Measurements from ENCODE around the gene STK32C. TPM values are rescaled to one million over a fixed set of nuclear protein-coding genes. Genes with fewer than 3 reads are reported as not detected.
"Not testable (repeated sequence)": the region's sequence is repeated elsewhere in the genome, so short reads cannot be mapped to it uniquely, and the experiment has no call there.

Gene STK32C
- total RNA-seq, 1 donor, result 6.7 TPM

DNA sequence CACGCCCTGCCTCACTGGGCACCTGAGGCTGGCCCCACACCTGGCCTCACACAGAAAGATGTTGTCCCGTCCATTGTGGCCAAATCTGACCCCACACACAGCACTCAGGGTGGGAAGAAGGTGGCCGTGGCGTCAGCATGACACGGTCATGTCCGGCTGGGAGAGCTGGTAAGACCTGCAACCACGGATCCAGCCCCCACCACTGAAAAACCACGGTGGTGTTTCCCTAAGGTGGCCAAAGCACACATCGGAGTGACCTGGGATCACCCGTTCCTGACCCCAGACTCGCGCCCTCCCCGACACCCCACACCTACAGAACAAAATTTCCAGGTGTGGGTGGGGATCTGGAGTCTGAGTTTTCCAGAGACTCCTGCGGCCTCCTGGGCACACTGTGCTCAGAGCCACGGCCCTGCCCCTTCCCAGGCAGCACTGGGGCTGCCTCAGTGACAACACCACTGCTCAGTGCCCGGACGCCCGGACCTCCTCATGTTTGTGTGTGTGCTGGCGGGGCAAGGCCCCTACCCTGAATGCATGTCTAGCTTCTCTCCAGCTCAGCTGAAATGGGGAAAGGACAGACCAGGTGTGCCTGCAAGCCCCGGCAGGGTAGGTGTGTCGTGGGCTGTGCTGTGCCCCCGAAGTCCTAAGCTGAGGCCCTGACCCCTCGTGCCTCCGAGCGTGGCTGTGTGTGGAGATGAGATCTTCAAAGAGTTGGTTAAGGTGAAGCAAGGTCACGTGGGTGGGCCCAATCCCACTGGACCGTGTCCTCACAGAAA is 36.1 kb downstream of the STK32C start:
- no peak for TF ChIP-seq CTCF (IDR thresholded peaks at IDR 0.05; ENCODE audit: insufficient read depth, low read length)
- no peak for DNase-seq (ENCODE audit: low read depth)
- no peak overlapping the region for H3K4me3 ChIP-seq (ENCODE audit: low read depth, low read length)

DNA sequence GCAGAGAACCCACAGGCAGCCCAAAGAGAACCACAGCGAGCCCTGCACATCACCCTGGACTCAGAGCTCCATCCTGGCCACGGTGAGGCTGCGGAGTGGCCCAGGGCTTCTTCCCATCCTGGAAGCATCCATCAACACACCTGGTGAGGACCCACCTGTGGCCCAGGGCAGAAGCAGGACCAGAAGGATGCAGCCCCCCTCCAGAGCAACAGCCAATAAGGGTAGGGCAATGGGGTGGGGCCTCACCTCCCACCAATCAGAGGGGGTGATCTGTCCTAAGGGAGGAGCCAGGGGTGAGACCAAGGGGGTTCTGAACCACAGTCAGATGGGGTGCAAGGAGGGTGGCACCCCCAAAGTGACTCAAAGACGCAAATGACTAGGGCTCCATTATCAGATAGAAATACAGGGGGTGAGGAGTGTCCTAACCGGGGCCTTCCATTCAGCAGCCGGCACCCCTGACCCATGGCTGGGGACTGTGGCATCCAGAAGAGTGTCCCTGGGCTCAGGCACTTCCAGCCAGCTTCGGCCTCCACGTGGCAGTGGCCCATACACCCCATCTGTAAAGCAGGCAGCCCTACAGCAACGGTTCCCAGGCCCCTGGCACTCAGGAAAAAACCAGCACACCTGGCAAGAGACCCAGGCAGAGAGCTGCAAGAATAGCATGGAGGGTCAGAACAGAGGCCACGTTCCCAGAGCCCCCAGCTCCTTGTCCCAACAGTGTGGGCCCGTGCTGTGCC is 36.9 kb downstream of the STK32C start:
- H3K4me3 ChIP-seq (ENCODE audit: low read depth, low read length), result no peak overlapping the region
- DNase-seq (ENCODE audit: low read depth), result no peak
- TF ChIP-seq CTCF (IDR thresholded peaks at IDR 0.05; ENCODE audit: insufficient read depth, low read length), result no peak

GRCh38 chr10:132270256-132270655 is 37.5 kb downstream of the STK32C start:
- no peak overlapping the region for H3K4me3 ChIP-seq (ENCODE audit: low read depth, low read length)
- DNase-seq (ENCODE audit: low read depth), result no peak
- TF ChIP-seq CTCF (IDR thresholded peaks at IDR 0.05; ENCODE audit: insufficient read depth, low read length), result no peak

DNA sequence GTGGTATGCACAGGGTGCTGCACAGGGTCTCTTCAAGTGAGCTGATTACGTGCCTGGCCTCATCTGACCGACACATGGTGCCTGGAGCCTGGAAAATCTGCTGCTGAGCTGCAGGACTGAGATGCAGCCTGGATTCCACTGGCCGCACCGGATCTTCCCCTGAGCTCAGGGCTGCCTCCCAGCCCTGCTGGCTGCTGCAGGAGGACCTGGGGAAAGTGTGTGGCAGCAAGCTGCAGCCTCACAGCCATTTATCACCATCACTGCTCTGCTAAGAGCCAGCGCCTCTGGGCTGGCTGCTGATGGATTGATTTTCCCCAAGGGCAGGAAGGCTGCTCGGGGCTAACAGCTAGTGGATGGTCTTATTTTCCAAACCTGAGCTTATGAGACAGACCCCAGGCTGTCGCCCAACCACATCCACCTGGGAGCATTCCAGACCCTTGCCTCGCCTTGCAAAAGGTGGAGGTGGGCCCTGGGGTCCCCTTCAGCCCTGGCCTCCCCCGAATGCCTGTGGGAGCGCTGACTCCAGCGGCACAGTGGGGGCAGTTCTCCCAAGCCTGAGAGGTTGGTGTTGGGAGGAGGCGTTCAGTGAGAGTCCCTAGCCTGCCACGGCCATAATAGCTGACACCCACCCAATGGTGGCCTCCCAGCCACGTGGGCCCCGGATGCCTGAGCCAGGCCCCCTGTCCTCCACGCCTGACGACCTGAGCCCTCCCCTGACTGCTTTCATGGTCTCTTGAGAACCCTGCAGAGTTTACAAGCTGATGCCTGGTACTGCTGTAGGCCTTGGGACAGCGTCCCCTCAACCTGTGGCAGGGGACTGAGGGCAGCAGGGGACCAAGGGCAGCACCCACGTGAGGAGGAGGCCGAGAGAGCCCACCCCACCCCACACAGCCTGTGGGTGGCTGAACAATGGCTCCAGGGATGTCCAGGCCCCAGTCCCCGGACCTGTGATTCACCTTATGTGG is 38.2 kb downstream of the STK32C start:
- H3K4me3 ChIP-seq (ENCODE audit: low read depth, low read length), result no peak overlapping the region
- no peak for DNase-seq (ENCODE audit: low read depth)
- TF ChIP-seq CTCF (IDR thresholded peaks at IDR 0.05; ENCODE audit: insufficient read depth, low read length), result no peak

GRCh38 chr10:132267916-132268315 is 39.8 kb downstream of the STK32C start:
- H3K4me3 ChIP-seq (ENCODE audit: low read depth, low read length); DNase-seq (ENCODE audit: low read depth): not testable (repeated sequence)

DNA sequence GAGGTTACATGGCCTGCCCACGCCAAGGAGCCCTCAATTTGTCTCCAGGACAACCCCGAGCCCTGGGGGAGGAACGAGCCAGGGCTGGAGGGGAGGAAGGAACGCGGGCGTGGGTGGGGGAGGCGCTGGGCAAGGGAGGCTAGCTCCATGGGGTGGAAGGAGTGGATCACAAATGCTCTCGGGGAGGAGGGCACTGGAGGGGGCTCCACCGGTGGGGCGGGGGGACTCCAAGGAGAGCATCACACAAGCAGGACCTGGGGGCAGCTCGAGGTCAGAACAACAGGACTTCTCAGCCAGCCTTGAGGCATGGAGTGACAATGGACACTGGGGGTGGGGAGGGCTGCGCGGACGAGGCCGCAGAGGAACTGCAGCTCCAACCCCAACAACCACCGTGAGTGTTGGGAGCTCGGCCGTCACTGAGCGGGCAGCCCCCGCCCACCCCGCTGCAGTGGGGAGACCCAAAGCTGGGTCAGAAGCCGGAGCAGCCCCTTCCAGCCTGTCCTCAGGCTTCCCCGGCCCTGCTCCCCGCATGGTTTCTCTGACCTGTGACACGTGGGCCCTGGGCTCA is 41.1 kb downstream of the STK32C start:
- no peak overlapping the region for H3K4me3 ChIP-seq (ENCODE audit: low read depth, low read length)
- TF ChIP-seq CTCF (IDR thresholded peaks at IDR 0.05; ENCODE audit: insufficient read depth, low read length), result no peak
- DNase-seq (ENCODE audit: low read depth), result no peak
